H1 (cell line): ENCODE results near the gene ARID1B. TPM values are rescaled to one million over a fixed set of nuclear protein-coding genes. Genes with fewer than 3 reads are reported as not detected.

Experiments used
- CHD7 ChIP-seq: fragments of 300-600 bp; sonication (generic); IDR thresholded peaks from 2 replicates; pipeline ENCODE4 v1.7.1; 2012; ENCODE audit warnings: low read length, moderate library complexity, mild to moderate bottlenecking, inconsistent platforms; ENCODE audit not compliant: insufficient replicate concordance
- RNF2 ChIP-seq: fragments of 200-900, 300-1000 bp; sonication (generic); IDR thresholded peaks from 2 replicates; pipeline ENCODE4 v1.7.1; 2016; ENCODE audit warnings: borderline replicate concordance, low read depth, mild to moderate bottlenecking, antibody characterized with exemption, low read length; ENCODE audit not compliant: poor library complexity, severe bottlenecking; ENCODE audit errors: missing control alignments
- polyA plus RNA-seq, 7 experiments: library from polyadenylated mRNA; depleted of rRNA in 3 of 7; stranded (reverse) in 5 of 7; unstranded in 2 of 7; fragments of >200 nt in 5 of 7; fragments of 200-250 nt in 2 of 7; gene quantifications; 1 replicate in 5 of 7; 2 replicates in 1 of 7; 4 replicates in 1 of 7; pipeline versions ENCODE4 v1.2.1 to v1.2.3, GENCODE V29; 2011 to 2013; ENCODE audit warnings: missing spikeins in 2 of 7, mixed read lengths in 2 of 7
- total RNA-seq: library from RNA; stranded (reverse); fragmentation: NEBNext Ultra II Directional; extraction: Animal tissue kit (Norgen Biotek cat#: 25700); gene quantifications from 2 replicates; pipeline ENCODE4 v1.2.1, GENCODE V29; 2021

The ARID1B gene
- total and polyA plus RNA-seq, 2 of the 8 experiments (the other 6 are each of a cell fraction or from before 2014, with no cell fraction given), result 24.3 to 70.3 TPM

- TF ChIP-seq RNF2 (no peak), CHD7 (no peak)
These were observed 447.2 kb downstream of the ARID1B start (continued) for GRCh38 chr6:157224178-157224950.
